ENCODE measurements around the gene ZNF888. TPM values are rescaled to one million over a fixed set of nuclear protein-coding genes. Genes with fewer than 3 reads are reported as not detected.
A peak's percentile ranks its signal among the peaks of the same experiment; 100 is the strongest.

The ZNF888 gene
- total RNA-seq, 1 donor from 2014 or later = 7.7 TPM

- H3K79me2 ChIP-seq (ENCODE audit: insufficient read depth, low read length) = peaks cover 7% of the 10 kb centered on the region
- no peaks in the 10 kb centered on the region for H3K27me3 Mint-ChIP-seq (ENCODE audit: low read depth, unreplicated experiment)
- H4K20me1 ChIP-seq (ENCODE audit: insufficient read depth, low read length) = no peaks in the 10 kb centered on the region
- no peak for DNase-seq (ENCODE audit: low read depth)
- no peak overlapping the region for H3K27ac Mint-ChIP-seq (ENCODE audit: unreplicated experiment)
- FAIRE-seq = no peak
- no peaks in the 10 kb centered on the region for H3K36me3 ChIP-seq (ENCODE audit: insufficient read depth, low read length)
- TF ChIP-seq CTCF (IDR thresholded peaks at IDR 0.05; ENCODE audit: insufficient read depth, low read depth, low read length) = no peak
- TF ChIP-seq EZH2 (IDR thresholded peaks at IDR 0.05; ENCODE audit: insufficient read depth, low read length) = no peak
- no peak overlapping the region for H3K4me3 ChIP-seq (ENCODE audit: insufficient read depth, low read depth, low read length)
- no peak overlapping the region for H3K9ac ChIP-seq (ENCODE audit: low read length)
- no peak overlapping the region for H3K4me3 Mint-ChIP-seq (ENCODE audit: unreplicated experiment)
- H3K27ac ChIP-seq (ENCODE audit: low read depth, low read length) = no peak overlapping the region
- no peaks in the 10 kb centered on the region for H3K4me1 ChIP-seq (ENCODE audit: insufficient read depth, low read length)
- no peak overlapping the region for H2AFZ ChIP-seq (ENCODE audit: low read depth, low read length)
- no peaks in the 10 kb centered on the region for H3K9me3 ChIP-seq (ENCODE audit: insufficient read depth, low read depth, low read length)
- peaks cover 16% of the 10 kb centered on the region for H3K36me3 Mint-ChIP-seq (ENCODE audit: low read depth, unreplicated experiment)
- H3K27me3 ChIP-seq (ENCODE audit: insufficient read depth, low read length) = no peaks in the 10 kb centered on the region
- no peak overlapping the region for H3K4me2 ChIP-seq (ENCODE audit: low read length)
- H3K9me3 Mint-ChIP-seq (ENCODE audit: unreplicated experiment) = peaks cover 6% of the 10 kb centered on the region
- H3K4me1 Mint-ChIP-seq (ENCODE audit: low read depth, unreplicated experiment) = peaks cover 30% of the 10 kb centered on the region
Measured at GRCh38 chr19:52938761-52939160, 15.5 kb upstream of the ZNF888 start.

- no peak overlapping the region for H3K4me3 Mint-ChIP-seq (ENCODE audit: unreplicated experiment)
- peaks cover 9% of the 10 kb centered on the region for H3K9me3 Mint-ChIP-seq (ENCODE audit: unreplicated experiment)
- Histone ChIP-seq H3K4me1 (ENCODE audit: insufficient read depth, low read length) (no peaks in the 10 kb centered on the region), H3K27ac (ENCODE audit: low read depth, low read length) (no peak overlapping the region), H3K4me2 (ENCODE audit: low read length) (no peak overlapping the region), H2AFZ (ENCODE audit: low read depth, low read length) (no peak overlapping the region), H3K4me3 (ENCODE audit: insufficient read depth, low read depth, low read length) (no peak overlapping the region), H3K79me2 (ENCODE audit: insufficient read depth, low read length) (peaks cover 7% of the 10 kb centered on the region), H4K20me1 (ENCODE audit: insufficient read depth, low read length) (no peaks in the 10 kb centered on the region), H3K9me3 (ENCODE audit: insufficient read depth, low read depth, low read length) (peaks cover 3% of the 10 kb centered on the region), H3K36me3 (ENCODE audit: insufficient read depth, low read length) (no peaks in the 10 kb centered on the region), H3K9ac (ENCODE audit: low read length) (no peak overlapping the region), H3K27me3 (ENCODE audit: insufficient read depth, low read length) (no peaks in the 10 kb centered on the region)
- H3K36me3 Mint-ChIP-seq (ENCODE audit: low read depth, unreplicated experiment) = peaks cover 26% of the 10 kb centered on the region
- FAIRE-seq (no peak), DNase-seq (ENCODE audit: low read depth) (no peak)
- no peaks in the 10 kb centered on the region for H3K27me3 Mint-ChIP-seq (ENCODE audit: low read depth, unreplicated experiment)
- H3K27ac Mint-ChIP-seq (ENCODE audit: unreplicated experiment) = no peak overlapping the region
- no peak for TF ChIP-seq CTCF (IDR thresholded peaks at IDR 0.05; ENCODE audit: insufficient read depth, low read depth, low read length)
- no peak for TF ChIP-seq EZH2 (IDR thresholded peaks at IDR 0.05; ENCODE audit: insufficient read depth, low read length)
- peaks cover 26% of the 10 kb centered on the region for H3K4me1 Mint-ChIP-seq (ENCODE audit: low read depth, unreplicated experiment)
Measured at GRCh38 chr19:52936954-52937325, 13.7 kb upstream of the ZNF888 start.

- TF ChIP-seq EZH2 (IDR thresholded peaks at IDR 0.05; ENCODE audit: insufficient read depth, low read length) (no peak), CTCF (IDR thresholded peaks at IDR 0.05; ENCODE audit: insufficient read depth, low read depth, low read length) (no peak)
- H3K4me2 ChIP-seq (ENCODE audit: low read length) = no peak overlapping the region
- no peak for DNase-seq (ENCODE audit: low read depth)
- H2AFZ ChIP-seq (ENCODE audit: low read depth, low read length) = no peak overlapping the region
- peak overlapping the region; percentile 63 for H3K4me3 Mint-ChIP-seq (ENCODE audit: unreplicated experiment)
- H3K27ac Mint-ChIP-seq (ENCODE audit: unreplicated experiment) = peak overlapping the region; percentile 50
- H4K20me1 ChIP-seq (ENCODE audit: insufficient read depth, low read length) = no peaks in the 10 kb centered on the region
- H3K27me3 ChIP-seq (ENCODE audit: insufficient read depth, low read length) = no peaks in the 10 kb centered on the region
- no peaks in the 10 kb centered on the region for H3K27me3 Mint-ChIP-seq (ENCODE audit: low read depth, unreplicated experiment)
- peaks cover 22% of the 10 kb centered on the region for H3K4me1 Mint-ChIP-seq (ENCODE audit: low read depth, unreplicated experiment)
- no peaks in the 10 kb centered on the region for H3K36me3 ChIP-seq (ENCODE audit: insufficient read depth, low read length)
- peaks cover 9% of the 10 kb centered on the region for H3K9me3 Mint-ChIP-seq (ENCODE audit: unreplicated experiment)
- no peak for FAIRE-seq
- peaks cover 3% of the 10 kb centered on the region for H3K9me3 ChIP-seq (ENCODE audit: insufficient read depth, low read depth, low read length)
- peaks cover 7% of the 10 kb centered on the region for H3K79me2 ChIP-seq (ENCODE audit: insufficient read depth, low read length)
- H3K4me3 ChIP-seq (ENCODE audit: insufficient read depth, low read depth, low read length) = no peak overlapping the region
- no peaks in the 10 kb centered on the region for H3K4me1 ChIP-seq (ENCODE audit: insufficient read depth, low read length)
- H3K27ac ChIP-seq (ENCODE audit: low read depth, low read length) = no peak overlapping the region
- H3K9ac ChIP-seq (ENCODE audit: low read length) = no peak overlapping the region
- peaks cover 27% of the 10 kb centered on the region for H3K36me3 Mint-ChIP-seq (ENCODE audit: low read depth, unreplicated experiment)
Measured at GRCh38 chr19:52936151-52936953, 13.1 kb upstream of the ZNF888 start.

All from astrocyte (in vitro differentiated cells and primary cell).